Measurements from ENCODE around the gene AFTPH. TPM values are rescaled to one million over a fixed set of nuclear protein-coding genes. Genes with fewer than 3 reads are reported as not detected.

AFTPH gene
- total RNA-seq, 4 donors from 2014 or later = 30.3 to 52.8 (median 43.8) TPM

- 31 to 44% methylated on average over 4 of the region's 4 CpGs for WGBS, 2 donors
- no peak overlapping the region for H3K4me3 ChIP-seq
- intact Hi-C loops (cut with DNase I) = no loop called here
- no peaks in the 10 kb centered on the region for H3K27me3 ChIP-seq
- peaks cover 7 to 38% (median 16%) of the 10 kb centered on the region in 3 donors for H3K36me3 ChIP-seq
- H3K27ac ChIP-seq = peak overlapping the region; percentile 74 to 80 (median 78)
- TF ChIP-seq CTCF (IDR thresholded peaks at IDR 0.05) = no peak
- no peak for TF ChIP-seq POLR2A (IDR thresholded peaks at IDR 0.05)
- H3K9me3 ChIP-seq = no peaks in the 10 kb centered on the region
- no peak for DNase-seq
- H3K4me1 ChIP-seq = peaks cover 47 to 100% (median 77%) of the 10 kb centered on the region in 3 donors
These were observed 114.5 kb downstream of the AFTPH start for GRCh38 chr2:64638502-64639120.

GRCh38 chr2:64639691-64640090 is 115.6 kb downstream of the AFTPH start:
- TF ChIP-seq POLR2A (IDR thresholded peaks at IDR 0.05) = no peak
- TF ChIP-seq CTCF (IDR thresholded peaks at IDR 0.05) = no peak
- H3K27me3 ChIP-seq = no peaks in the 10 kb centered on the region
- 25 to 55% methylated on average over 2 of the region's 2 CpGs for WGBS, 2 donors
- H3K36me3 ChIP-seq = peaks cover 7 to 27% (median 10%) of the 10 kb centered on the region in 3 donors
- H3K4me1 ChIP-seq = peaks cover 53 to 100% (median 77%) of the 10 kb centered on the region in 3 donors
- H3K9me3 ChIP-seq = no peaks in the 10 kb centered on the region
- intact Hi-C loops (cut with DNase I) = loop anchor here (10.0 kb wide), 1 partner anchor 55 kb away; no protein-coding TSS in a partner anchor
- H3K4me3 ChIP-seq = no peak overlapping the region
- no peak for DNase-seq
- peak overlapping the region; percentile 59 to 80 (median 72) for H3K27ac ChIP-seq

DNA sequence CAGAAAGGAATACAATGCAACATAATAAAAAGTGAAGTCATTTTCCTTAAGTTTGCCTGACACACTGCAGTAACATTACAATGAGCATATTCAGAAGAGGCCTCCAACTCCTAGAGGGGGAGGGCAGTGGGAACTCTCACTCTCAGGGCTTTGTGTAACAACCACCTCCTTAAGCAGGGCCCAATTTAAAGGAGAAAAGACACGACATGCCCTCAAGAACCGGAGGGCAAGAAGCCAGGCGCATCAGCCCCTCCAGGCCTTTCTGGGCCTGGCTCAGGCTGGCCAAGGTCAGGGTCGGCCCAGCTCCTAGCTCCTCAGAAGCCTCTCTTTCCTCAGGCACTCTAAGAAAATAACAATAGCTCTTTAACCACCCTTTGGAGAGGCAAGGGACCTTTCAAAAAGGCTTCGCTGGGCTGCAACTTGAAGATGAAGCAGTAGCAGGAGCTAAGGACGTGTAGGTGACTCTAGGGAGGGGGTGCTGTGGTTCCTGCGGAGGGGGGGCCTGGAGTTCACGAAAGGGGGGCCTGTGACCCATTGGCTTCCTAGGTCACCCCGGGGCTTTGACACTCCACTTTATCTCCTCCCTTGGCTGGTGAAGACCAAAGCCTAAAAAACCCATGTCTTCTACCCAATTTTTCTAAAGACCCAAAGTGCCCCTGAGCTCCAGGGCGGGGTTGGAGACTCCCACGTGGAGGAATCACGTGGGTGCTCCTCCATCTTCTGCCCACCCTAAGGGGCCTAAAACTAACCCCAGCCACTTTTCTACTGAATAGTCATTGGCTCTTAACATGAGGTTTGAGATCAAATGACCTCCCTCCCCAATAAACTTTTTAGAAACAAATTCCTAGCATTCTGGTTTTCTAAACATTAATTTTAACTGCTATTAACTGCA is 116.3 kb downstream of the AFTPH start:
- Histone ChIP-seq H3K36me3 (peaks cover 7 to 20% (median 8%) of the 10 kb centered on the region in 3 donors), H3K4me1 (peaks cover 56 to 100% (median 70%) of the 10 kb centered on the region in 3 donors), H3K9me3 (no peaks in the 10 kb centered on the region), H3K27me3 (no peaks in the 10 kb centered on the region), H3K27ac (peak overlapping the region; percentile 59 to 80 (median 72)), H3K4me3 (no peak overlapping the region)
- no peak for DNase-seq
- intact Hi-C loops (cut with DNase I) = loop anchor here (10.0 kb wide), 1 partner anchor 56 kb away; no protein-coding TSS in a partner anchor
- TF ChIP-seq POLR2A (IDR thresholded peaks at IDR 0.05) = no peak
- TF ChIP-seq CTCF (IDR thresholded peaks at IDR 0.05) = no peak
- WGBS, 2 donors = 39 to 55% methylated on average over 6 to 12 of the region's 12 CpGs

DNA sequence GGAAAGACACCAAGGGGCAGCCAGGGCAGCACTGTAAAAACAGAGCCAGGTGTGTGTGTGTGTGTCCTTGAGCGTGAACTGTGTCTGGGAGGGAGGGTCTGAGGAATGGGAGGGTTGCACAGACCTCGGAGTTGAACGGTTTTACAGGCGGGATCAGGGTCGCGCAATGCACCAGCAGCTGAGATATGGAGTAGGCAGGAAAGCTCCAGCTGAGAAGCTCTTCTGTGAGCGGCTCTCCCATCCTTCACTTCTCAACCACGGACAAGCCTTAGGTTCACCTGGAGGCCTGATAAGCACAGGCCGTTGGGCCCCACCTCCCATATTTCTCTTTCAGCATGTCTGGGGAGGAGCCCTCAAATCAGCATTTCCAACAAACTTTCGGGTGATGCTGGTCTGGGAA is 117.5 kb downstream of the AFTPH start:
- no peak for DNase-seq
- peak overlapping the region in 2 of 4 donors; percentile 96 to 100 for H3K27ac ChIP-seq
- intact Hi-C loops (cut with DNase I) = loop anchor here (10.0 kb wide), 1 partner anchor 57 kb away; no protein-coding TSS in a partner anchor
- no peaks in the 10 kb centered on the region for H3K27me3 ChIP-seq
- no peak for TF ChIP-seq CTCF (IDR thresholded peaks at IDR 0.05)
- no peak overlapping the region for H3K4me3 ChIP-seq
- H3K9me3 ChIP-seq = no peaks in the 10 kb centered on the region
- peaks cover 55 to 100% (median 71%) of the 10 kb centered on the region in 3 donors for H3K4me1 ChIP-seq
- peaks cover 0 to 8% (median 0%) of the 10 kb centered on the region in 3 donors for H3K36me3 ChIP-seq
- WGBS, 2 donors = 89 to 93% methylated on average over 10 of the region's 10 CpGs

Small RNA genes lying within 50 kb of the gene (small RNA-seq; reads per million reads assigned to genes)
- 0 reads per million in 4 donors for gene RNU6-100P

Other genes with a start within 250 kb of the AFTPH start
- 10 to 100 TPM; 16.4 to 56.0 (median 33.5) TPM for gene LGALSL, start 70.2 kb upstream of the AFTPH start, total RNA-seq
- gene SERTAD2, start 129.6 kb downstream of the AFTPH start, total RNA-seq = 10 to 100 TPM; 19.5 to 54.0 (median 20.8) TPM

All from esophagus squamous epithelium (tissue), 5 donors.